Sigmoid colon (tissue), 4 donors: Measurements from ENCODE around the gene CD93.

Experiments
- CTCF ChIP-seq, 4 experiments: fragments of 450-650 bp in 3 of 4; fragments of 200-600 bp in 1 of 4; IDR thresholded peaks; one replicate each; pipeline ENCODE4 v1.5.1; 2016 to 2019; ENCODE audit warnings: antibody characterized with exemption in 4 of 4, mild to moderate bottlenecking in 3 of 4, moderate library complexity in 2 of 4
- POLR2AphosphoS5 ChIP-seq, 4 donors: sonication (generic); formaldehyde crosslinking; IDR thresholded peaks; one replicate each; pipeline ENCODE4 v1.6.1; 2017; ENCODE audit warnings: antibody characterized with exemption in 4 of 4

DNA sequence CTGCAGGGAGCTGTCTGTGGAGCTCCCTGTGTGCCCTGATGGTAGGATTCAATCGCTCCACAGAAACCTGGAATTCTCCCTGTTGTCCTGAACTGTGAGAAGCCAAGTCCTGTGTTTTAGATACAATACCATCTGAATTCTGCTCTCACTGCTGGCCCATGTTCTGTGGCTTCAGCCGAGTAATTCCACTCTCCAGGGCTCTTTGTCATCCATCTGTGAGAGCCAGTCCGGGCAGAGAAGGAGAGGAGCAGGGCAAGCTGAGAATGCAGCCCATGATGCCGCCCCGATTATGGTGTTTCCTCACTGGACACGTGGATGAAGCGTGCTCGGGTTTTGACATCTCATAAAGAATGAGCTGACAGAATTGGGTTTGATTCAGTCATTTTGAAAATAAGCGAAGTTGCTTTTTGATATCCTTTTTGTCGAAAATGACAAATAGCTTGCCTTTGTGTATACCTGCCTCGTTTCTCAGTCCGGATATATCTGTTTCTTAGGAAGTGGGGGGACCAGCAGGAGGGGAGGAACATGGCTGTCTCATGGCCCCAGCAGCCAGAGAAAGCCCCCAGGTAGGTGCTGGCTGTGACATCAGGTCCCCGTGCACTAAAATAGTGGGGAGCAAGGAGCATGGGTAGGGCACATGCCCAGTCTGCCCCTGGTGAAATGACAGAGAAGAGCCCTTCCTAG, 8.2 kb upstream of the CD93 start:
- TF ChIP-seq CTCF (IDR thresholded peaks at IDR 0.05) (no peak), POLR2AphosphoS5 (IDR thresholded peaks at IDR 0.05) (no peak)
